Vagina (tissue), 2 donors: Measurements from ENCODE around the gene FBXL16.

Experiments used
- CTCF ChIP-seq, 3 experiments: fragments of 450-650 bp in 2 of 3; fragments of 200-600 bp in 1 of 3; sonication (generic) in 1 of 3; IDR thresholded peaks; one replicate each; pipeline ENCODE4 v1.5.1; 2017 to 2019; ENCODE audit warnings: antibody characterized with exemption in 3 of 3, mild to moderate bottlenecking in 2 of 3, moderate library complexity in 2 of 3
- POLR2A ChIP-seq, 2 donors: fragments of 450-650 bp; IDR thresholded peaks; one replicate each; pipeline ENCODE4 v1.6.1; 2017; ENCODE audit warnings: antibody characterized with exemption in 2 of 2, mild to moderate bottlenecking in 2 of 2, moderate library complexity in 2 of 2

- TF ChIP-seq CTCF (IDR thresholded peaks at IDR 0.05), result no peak
- no peak for TF ChIP-seq POLR2A (IDR thresholded peaks at IDR 0.05)
These were observed 32.8 kb downstream of the FBXL16 start for GRCh38 chr16:672851-673250.
